HG03064 (cell line): Measurements from ENCODE around the gene IMMT.
A peak's percentile ranks its signal among the peaks of the same experiment; 100 is the strongest.
"Not testable (repeated sequence)": the region's sequence is repeated elsewhere in the genome, so short reads cannot be mapped to it uniquely, and the experiment has no call there.

ENCODE experiments used
- ATAC-seq: cut with Tn5 transposase; IDR thresholded peaks from one replicate; pipeline ENCODE4 v1.9.1; 2021; ENCODE audit warnings: low read depth; ENCODE audit not compliant: unreplicated experiment

Gene IMMT

DNA sequence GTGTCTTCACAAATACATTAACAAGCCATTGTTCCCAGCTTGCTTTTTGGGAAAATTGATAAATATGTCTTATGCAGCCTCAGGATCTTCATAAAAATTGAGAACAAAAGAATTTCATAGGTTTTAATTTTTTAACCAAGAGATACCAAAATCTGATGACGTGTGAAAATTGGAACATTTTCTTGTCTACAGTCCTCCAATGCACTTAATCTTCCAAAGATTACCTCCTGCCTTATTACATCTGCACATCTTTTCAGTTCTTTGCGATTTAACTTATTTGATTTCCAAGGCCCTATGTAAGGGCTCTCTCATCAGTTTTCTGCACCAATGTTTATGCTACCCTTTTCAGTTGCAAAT, 7.1 kb upstream of the IMMT start:
- ATAC-seq = no peak

DNA sequence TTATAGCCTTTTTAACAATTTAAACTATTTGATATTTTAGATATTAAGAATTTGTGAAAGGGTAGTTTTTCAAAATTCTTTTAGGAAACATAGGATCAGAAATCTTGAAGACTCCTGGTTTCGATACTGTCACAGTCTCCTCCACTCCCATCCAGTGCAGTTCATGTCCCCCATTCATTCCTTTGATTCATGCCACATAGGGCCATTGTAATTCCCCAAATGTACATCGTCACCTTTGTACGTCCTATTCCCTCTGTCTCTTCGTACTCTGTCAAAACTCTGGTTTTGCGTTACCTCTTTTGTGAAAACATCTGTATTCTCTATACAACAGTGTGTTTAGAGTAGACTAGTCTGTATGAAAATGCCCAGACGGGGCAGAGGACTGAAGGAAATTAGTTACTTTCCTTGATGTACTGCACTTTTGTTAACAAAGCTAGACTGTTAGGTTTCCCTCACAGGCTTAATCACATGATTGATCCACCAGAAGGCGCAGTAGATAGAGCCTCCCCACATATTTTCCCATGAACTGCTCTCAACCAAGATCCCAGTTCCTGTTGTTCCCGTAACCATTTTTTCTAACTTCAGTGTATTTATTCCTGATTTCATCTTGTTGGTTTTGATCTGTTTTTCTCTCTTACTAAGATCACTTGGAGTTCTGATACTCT, 6.5 kb upstream of the IMMT start:
- ATAC-seq = no peak

DNA sequence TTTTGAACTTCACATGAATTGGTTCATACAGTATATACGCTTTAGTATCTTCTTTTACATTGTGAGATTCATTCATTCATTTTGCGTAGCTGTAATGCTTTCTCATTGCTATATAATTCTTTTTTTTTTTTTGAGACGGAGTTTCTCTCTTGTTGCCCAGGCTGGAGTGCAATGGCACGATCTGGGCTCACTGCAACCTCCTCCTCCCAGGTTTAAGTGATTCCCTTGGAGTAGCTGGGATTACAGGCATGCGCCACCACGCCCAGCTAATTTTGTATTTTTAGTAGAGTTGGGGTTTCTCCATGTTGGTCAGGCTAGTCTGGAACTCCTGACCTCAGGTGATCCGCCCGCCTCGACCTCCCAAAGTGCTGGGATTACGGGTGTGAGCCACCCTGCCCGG, 5.3 kb upstream of the IMMT start:
- not testable (repeated sequence) for ATAC-seq

- ATAC-seq = no peak
Measured at GRCh38 chr2:86199834-86200177, 4.5 kb upstream of the IMMT start.

GRCh38 chr2:86195808-86196387, 636 bp upstream of the IMMT start:
- ATAC-seq = no peak

DNA sequence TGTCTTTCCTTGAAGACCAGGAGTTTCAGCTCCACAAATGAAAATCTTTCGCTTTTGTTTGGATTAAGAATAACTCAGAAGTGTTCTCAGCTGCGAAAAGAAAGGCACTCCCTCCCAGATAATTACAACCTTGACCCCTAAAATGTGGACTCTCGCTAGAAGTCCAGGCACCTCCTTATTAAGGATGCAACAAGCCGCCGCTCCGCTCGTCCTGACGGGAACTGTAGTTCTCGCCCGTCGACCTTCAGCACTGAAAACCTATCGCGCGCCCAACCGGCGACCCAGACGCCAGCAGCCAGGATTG, 559 bp downstream of the IMMT start:
- no peak for ATAC-seq

DNA sequence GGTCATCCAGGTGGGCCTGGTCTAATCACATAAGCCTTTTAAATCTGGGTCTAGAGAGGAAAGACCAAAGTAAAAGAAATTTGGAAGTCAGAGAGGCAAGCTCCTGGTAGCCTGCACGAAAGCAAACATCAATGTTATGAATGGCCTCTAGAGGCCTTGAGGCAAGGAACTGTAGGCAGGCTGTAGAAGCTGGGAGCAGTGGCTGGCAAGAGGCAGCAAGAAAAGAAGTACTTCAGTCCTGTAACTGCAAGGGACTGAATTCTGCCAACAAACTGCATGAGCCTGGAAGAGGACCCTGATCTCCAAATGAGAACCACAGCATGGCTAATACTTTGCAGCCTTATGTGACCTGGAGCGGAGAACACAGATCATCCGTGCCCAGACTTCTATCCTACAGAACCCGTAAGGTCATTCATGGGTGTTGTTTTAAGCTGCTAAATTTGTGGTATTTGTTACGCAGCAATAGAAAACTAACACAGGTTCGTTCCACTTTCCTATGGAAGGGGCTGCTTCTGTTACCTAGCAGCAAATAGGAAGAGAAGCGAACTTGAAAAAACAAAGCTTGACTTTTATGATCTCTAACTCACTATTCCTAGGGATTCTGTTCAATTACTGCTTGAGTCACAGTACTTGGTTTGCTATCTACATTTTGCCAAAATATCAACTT, 1.2 kb downstream of the IMMT start:
- ATAC-seq = no peak

GRCh38 chr2:86189782-86190416, 5.4 kb downstream of the IMMT start:
- ATAC-seq = no peak

GRCh38 chr2:86186431-86186830, 8.8 kb downstream of the IMMT start:
- peak; percentile 30 for ATAC-seq

DNA sequence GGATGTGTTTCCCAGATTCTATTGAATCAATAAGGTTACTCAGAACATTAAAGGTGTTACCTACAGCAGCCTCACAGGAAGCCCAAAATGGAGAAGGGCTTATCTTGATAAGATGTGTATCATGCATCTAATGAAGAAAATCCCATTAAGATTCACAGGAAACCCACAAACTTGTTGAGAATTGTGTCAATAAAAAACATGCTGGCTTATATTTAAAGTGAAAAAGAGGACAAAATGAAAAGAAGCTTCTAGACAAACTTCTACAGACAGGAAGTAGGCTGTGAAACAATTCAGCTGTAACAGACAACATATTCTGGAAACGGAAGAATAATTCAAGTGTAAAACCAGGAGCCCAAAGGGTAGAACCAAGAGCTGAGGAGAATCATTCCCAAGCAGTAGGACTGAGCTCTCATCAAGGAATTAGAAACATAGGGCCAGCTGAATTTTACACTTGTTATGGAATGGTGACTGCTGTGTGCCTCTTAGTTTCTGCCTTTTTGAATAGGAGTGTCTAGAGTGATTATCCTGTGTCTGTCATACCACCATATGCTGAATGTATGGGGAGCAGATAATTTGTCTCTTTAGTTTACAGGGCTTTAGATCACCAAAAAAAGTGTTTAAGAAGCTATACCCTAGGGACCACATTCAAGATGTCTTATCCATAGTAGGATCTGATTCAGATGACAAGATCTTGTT, 9.6 kb downstream of the IMMT start:
- peak; percentile 62 for ATAC-seq

GRCh38 chr2:86176597-86176996, 18.7 kb downstream of the IMMT start:
- no peak for ATAC-seq

GRCh38 chr2:86175828-86176227, 19.4 kb downstream of the IMMT start:
- no peak for ATAC-seq

DNA sequence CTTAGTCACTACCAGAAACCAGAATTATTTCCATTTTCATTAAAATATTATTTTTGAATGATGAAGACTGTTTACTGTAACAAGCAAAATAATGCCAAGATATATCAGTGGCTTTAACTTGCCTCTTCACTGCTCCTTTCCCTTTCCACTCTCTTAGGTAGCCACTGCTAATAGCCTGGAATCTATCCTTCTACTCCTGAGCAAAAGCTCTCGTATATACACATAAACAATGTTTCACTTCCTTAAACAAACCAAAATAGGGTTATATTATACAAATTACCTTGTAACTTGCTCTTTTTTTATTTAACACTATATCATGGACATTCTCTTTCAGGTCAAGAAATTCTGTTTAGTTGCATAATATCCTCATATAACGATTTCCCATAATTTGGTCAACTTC, 20.8 kb downstream of the IMMT start:
- ATAC-seq = no peak

GRCh38 chr2:86172610-86173009, 22.7 kb downstream of the IMMT start:
- no peak for ATAC-seq

DNA sequence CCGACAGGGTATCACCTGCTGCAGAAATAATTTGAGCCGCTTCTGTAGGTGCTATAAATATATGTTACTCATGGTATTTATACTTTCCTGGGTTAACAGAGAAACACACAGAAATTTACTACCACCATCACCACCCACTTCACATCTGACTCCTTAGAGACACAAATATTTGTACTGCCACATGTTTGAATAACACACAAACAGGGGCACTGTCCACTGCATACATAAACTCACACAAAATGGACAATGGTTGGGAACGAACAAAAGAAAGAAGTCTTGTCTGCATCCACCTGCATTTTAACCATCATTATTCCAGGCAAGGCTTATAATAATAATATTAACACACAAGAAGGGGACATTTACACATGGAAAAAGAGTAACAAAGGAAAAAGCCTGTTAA, 24.0 kb downstream of the IMMT start:
- no peak for ATAC-seq

DNA sequence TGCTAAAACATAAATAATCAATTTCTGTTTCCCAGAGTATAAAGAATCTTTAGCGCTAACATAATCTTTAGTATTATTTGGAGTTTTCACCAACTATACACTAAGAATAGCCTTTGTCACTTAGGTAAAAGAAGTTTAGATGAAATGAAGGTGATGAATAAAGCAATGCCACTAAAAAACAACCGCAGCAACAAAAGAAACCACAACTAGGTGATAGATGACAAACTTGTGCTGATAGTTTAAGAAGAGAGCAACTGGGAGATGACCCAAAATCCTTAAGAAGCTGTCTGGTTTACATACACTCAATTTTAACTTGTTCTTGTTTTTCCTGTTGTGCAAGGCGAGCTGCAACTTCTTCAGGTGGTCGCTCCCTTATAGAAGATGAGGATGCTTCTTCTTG, 24.8 kb downstream of the IMMT start:
- ATAC-seq = no peak

DNA sequence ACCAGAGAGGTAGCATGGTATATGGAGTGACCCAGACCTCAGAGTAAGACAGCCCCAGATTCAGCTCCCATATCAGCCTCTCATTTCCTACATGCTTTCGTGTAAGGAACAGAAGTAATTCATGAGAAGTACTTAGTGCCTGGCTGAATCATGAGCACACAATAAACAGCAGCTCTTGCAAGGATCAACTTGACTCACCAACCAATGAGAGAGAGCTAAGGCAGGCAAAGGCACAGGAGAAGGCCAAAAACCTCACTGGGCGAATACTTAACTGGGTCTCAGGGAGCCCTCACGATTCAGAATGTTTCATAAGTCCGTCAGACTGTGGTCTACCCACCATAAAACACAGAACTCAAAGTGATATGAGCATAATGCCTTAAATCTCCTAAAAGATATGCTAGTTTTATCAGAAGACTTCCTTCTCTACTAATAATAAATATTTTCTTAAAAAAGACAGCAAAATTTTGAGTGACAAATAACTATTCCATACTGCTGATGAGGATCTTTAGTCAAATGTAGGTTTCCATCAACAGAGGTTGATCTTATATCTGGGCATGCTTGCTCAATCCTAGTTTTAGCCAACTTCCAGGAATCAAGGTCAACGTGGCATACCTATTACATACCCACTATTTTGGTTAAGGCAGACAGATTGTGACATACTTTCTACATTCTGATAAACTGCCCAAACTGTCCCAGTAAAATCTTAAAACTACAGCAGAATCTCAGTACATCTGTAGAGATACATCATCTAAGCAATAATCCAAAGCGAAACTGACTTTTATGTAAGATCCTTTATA, 34.9 kb downstream of the IMMT start:
- no peak for ATAC-seq

GRCh38 chr2:86158286-86158685, 37.0 kb downstream of the IMMT start:
- no peak for ATAC-seq

GRCh38 chr2:86157009-86157556, 38.2 kb downstream of the IMMT start:
- ATAC-seq = no peak

DNA sequence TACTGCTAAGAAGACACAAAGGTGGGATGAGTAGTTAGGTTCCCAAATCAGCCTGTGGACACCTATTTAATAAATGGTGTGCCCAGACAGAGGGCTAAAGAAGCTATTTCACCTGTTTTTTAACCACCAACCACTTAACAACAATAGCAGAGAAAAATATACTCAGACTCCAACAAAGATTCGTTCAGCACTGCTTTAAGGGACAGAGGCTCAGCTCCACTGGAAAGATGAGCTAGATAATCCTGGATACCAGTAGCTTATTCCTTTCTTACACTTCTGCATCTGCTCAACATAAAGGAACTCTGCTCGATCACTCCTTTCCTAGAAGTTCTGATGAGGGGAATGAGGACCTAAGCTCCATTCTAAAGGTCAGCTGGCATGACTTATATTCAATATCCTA, 44.8 kb downstream of the IMMT start:
- no peak for ATAC-seq
